Keratinocyte (primary cell): ENCODE results near the gene KCNMA1. TPM values are rescaled to one million over a fixed set of nuclear protein-coding genes. Genes with fewer than 3 reads are reported as not detected.

ENCODE experiments used
- DNase-seq: peaks from one replicate; pipeline ENCODE4 v3.0.0-alpha.2; 2011; ENCODE audit warnings: low read depth, missing footprints, low spot score
- FAIRE-seq: peaks from 2 replicates; lab custom pipeline; 2011; peaks lifted over from hg19 to GRCh38; lab: Jason Lieb, UNC
- H2AFZ ChIP-seq: 2 replicates; pipeline ENCODE4 v1.6.0; 2012; ENCODE audit warnings: low read length, control low read depth, inconsistent platforms; ENCODE audit not compliant: control insufficient read depth
- H3K27ac ChIP-seq: 2 replicates; pipeline ENCODE4 v1.5.1; 2011; ENCODE audit warnings: low read length; ENCODE audit not compliant: control insufficient read depth, insufficient read depth
- H3K27me3 ChIP-seq: 3 replicates; pipeline ENCODE4 v1.6.0; 2011; ENCODE audit warnings: low read length; ENCODE audit not compliant: control insufficient read depth, insufficient read depth; ENCODE audit errors: extremely low read depth
- H3K36me3 ChIP-seq, 2 experiments: 2 replicates in 1 of 2; 3 replicates in 1 of 2; pipeline ENCODE4 v1.5.1; 2011; ENCODE audit warnings: low read length in 2 of 2, mild to moderate bottlenecking in 1 of 2; ENCODE audit not compliant: control insufficient read depth in 2 of 2, insufficient read depth in 2 of 2; ENCODE audit errors: extremely low read depth in 1 of 2
- H3K4me1 ChIP-seq: 3 replicates; pipeline ENCODE4 v1.5.1; 2011; ENCODE audit warnings: low read length; ENCODE audit not compliant: control insufficient read depth, insufficient read depth; ENCODE audit errors: extremely low read depth
- H3K4me2 ChIP-seq: 3 replicates; pipeline ENCODE4 v1.6.0; 2011; ENCODE audit warnings: low read depth, low read length; ENCODE audit not compliant: control insufficient read depth, insufficient read depth; ENCODE audit errors: extremely low read depth
- H3K4me3 ChIP-seq, 3 experiments: fragments of 200-600 bp in 1 of 3; sonication (generic) in 1 of 3; 2 replicates in 2 of 3; 3 replicates in 1 of 3; pipeline ENCODE4 v1.5.1; 2011 to 2016; ENCODE audit warnings: low read length in 3 of 3, mild to moderate bottlenecking in 3 of 3, control low read depth in 2 of 3, inconsistent platforms in 1 of 3, low read depth in 1 of 3, mixed read lengths in 1 of 3, mixed run types in 1 of 3, moderate library complexity in 1 of 3; ENCODE audit not compliant: control insufficient read depth in 2 of 3, insufficient read depth in 2 of 3; ENCODE audit errors: extremely low read depth in 1 of 3
- H3K79me2 ChIP-seq: 2 replicates; pipeline ENCODE4 v1.6.0; 2012; ENCODE audit warnings: low read length; ENCODE audit not compliant: control insufficient read depth, insufficient read depth
- H3K9ac ChIP-seq: 3 replicates; pipeline ENCODE4 v1.6.0; 2011; ENCODE audit warnings: low read length; ENCODE audit not compliant: control insufficient read depth, insufficient read depth; ENCODE audit errors: extremely low read depth
- H3K9me1 ChIP-seq: 3 replicates; pipeline ENCODE4 v1.6.0; 2011; ENCODE audit warnings: low read length; ENCODE audit not compliant: control insufficient read depth, insufficient read depth; ENCODE audit errors: extremely low read depth
- H3K9me3 ChIP-seq: 2 replicates; pipeline ENCODE4 v1.5.1; 2012; ENCODE audit warnings: low read depth, low read length; ENCODE audit not compliant: control insufficient read depth
- H4K20me1 ChIP-seq: 3 replicates; pipeline ENCODE4 v1.6.0; 2011; ENCODE audit warnings: low read length; ENCODE audit not compliant: control insufficient read depth, insufficient read depth; ENCODE audit errors: extremely low read depth
- CTCF ChIP-seq, 3 experiments: IDR thresholded peaks in 1 of 3; conservative IDR thresholded peaks in 1 of 3; optimal IDR thresholded peaks in 1 of 3; 2 replicates in 2 of 3; 3 replicates in 1 of 3; pipeline versions ENCODE3 to v1.5.1; 2011; ENCODE audit warnings: low read length in 3 of 3, mild to moderate bottlenecking in 3 of 3, moderate library complexity in 2 of 3, control low read depth in 1 of 3, inconsistent platforms in 1 of 3; ENCODE audit not compliant: insufficient read depth in 2 of 3; ENCODE audit errors: extremely low read depth in 1 of 3
- EZH2 ChIP-seq: IDR thresholded peaks from one replicate; pipeline ENCODE4 v1.6.1; 2012; ENCODE audit warnings: inconsistent platforms, mild to moderate bottlenecking, low read length, moderate library complexity
- dilution Hi-C: fragments of 300-500 bp; cut with MboI; formaldehyde crosslinking; loops from one replicate; pipeline ENCODE4 v1.7.0; 2020; ENCODE audit warnings: low sequenced_read_pairs; ENCODE audit not compliant: extremely low pct_ligation_motif_present
- polyA plus RNA-seq, 5 experiments: library from polyadenylated mRNA; depleted of rRNA in 3 of 5; stranded (reverse) in 3 of 5; stranded (forward) in 1 of 5; unstranded in 1 of 5; fragments of >200 nt; gene quantifications; 1 replicate in 1 of 5; 2 replicates in 3 of 5; 3 replicates in 1 of 5; pipeline versions ENCODE4 v1.2.1 to v1.2.3, GENCODE V29; 2011 to 2012; ENCODE audit warnings: missing spikeins in 2 of 5, low read depth in 1 of 5, low replicate concordance in 1 of 5

KCNMA1 gene
- polyA plus RNA-seq, 1 donor (not counting 4 experiments of a cell fraction or from before 2014, with no cell fraction given): 6.3 TPM

GRCh38 chr10:77602913-77603533 lies 34.6 kb downstream of the KCNMA1 start:
- Histone ChIP-seq H3K9me3 (no peaks in the 10 kb centered on the region), H3K36me3 (no peaks in the 10 kb centered on the region), H3K4me2 (peak overlapping the region; percentile 31), H2AFZ (no peak overlapping the region), H3K9me1 (peaks cover 2% of the 10 kb centered on the region), H3K4me3 (no peak overlapping the region), H3K9ac (no peak overlapping the region), H4K20me1 (no peaks in the 10 kb centered on the region), H3K4me1 (peaks cover 28% of the 10 kb centered on the region), H3K27ac (no peak overlapping the region), H3K27me3 (no peaks in the 10 kb centered on the region), H3K79me2 (no peaks in the 10 kb centered on the region)
- dilution Hi-C loops: no loop called here
- no peak for DNase-seq
- TF ChIP-seq CTCF (optimal IDR thresholded peaks at IDR 0.05 in 1 of 3, IDR thresholded peaks at IDR 0.05 in 1 of 3, conservative IDR thresholded peaks at IDR 0.05 in 1 of 3; ENCODE audit: extremely low read depth in 1 of 3, insufficient read depth in 2 of 3, low read length in 3 of 3) (no peak), EZH2 (no peak)
- FAIRE-seq: no peak

- FAIRE-seq (no peak), DNase-seq (no peak)
- Histone ChIP-seq H3K4me1 (peaks cover 26% of the 10 kb centered on the region), H3K27ac (no peak overlapping the region), H3K36me3 (no peaks in the 10 kb centered on the region), H3K27me3 (no peaks in the 10 kb centered on the region), H3K9me3 (no peaks in the 10 kb centered on the region), H3K79me2 (no peaks in the 10 kb centered on the region), H2AFZ (no peak overlapping the region), H4K20me1 (no peaks in the 10 kb centered on the region), H3K9me1 (peaks cover 2% of the 10 kb centered on the region), H3K9ac (no peak overlapping the region), H3K4me3 (no peak overlapping the region), H3K4me2 (no peak overlapping the region)
- TF ChIP-seq EZH2 (no peak), CTCF (optimal IDR thresholded peaks at IDR 0.05 in 1 of 3, IDR thresholded peaks at IDR 0.05 in 1 of 3, conservative IDR thresholded peaks at IDR 0.05 in 1 of 3; ENCODE audit: extremely low read depth in 1 of 3, insufficient read depth in 2 of 3, low read length in 3 of 3) (no peak)
- dilution Hi-C loops: no loop called here
Measured at GRCh38 chr10:77602231-77602912, 35.2 kb downstream of the KCNMA1 start.
